CD4-positive, alpha-beta T cell treated with Interleukin-17A for 1 hour (primary cell): ENCODE results near the gene KLHL24.
"Not testable (repeated sequence)": the region's sequence is repeated elsewhere in the genome, so short reads cannot be mapped to it uniquely, and the experiment has no call there.

Experiments used
- DNase-seq: peaks from one replicate; pipeline ENCODE4 v3.0.0-alpha.2; 2020

The KLHL24 gene

DNA sequence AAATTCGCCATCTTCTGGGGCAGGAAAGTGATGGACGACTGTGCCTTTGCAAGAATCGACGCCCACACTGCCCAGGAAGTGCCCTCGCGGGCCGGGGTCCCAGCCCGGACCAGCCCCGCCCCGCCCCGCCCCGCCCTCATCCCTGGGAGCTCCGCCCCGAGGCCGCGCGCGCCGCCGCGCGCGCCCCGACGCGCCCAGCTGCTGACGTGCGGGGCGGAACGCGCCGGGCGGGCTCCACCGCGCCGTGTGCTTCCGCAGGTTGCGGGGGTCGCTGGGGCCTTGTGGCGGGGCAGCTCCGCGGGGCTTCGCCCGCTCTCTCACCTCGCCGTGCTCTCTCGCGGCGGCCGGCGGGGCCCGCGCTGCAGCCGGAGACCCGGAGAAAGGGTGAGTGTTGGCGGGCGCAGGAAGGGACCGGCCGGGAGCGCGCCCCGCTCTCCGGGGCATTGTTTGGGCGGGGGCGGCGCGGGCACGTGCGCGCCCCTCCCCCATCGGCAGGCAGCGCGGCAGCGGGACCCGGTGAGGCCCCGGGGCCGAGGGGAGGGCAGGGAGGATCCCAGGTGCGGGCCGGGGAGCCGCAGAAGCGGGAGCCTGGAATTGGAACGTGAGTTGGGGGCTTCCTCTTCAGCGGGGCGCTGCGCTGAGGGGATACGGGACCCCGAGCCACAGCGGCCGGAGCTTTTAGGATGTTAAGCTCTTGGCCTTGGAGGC, 62.3 kb downstream of the KLHL24 start, which contains the start of gene YEATS2:
Gene YEATS2 (plus strand): TSS at position 188 of the 708 bp plus-strand sequence. CDS start 17,366 bp downstream, outside the sequence.
- DNase-seq = peak; percentile 76

DNA sequence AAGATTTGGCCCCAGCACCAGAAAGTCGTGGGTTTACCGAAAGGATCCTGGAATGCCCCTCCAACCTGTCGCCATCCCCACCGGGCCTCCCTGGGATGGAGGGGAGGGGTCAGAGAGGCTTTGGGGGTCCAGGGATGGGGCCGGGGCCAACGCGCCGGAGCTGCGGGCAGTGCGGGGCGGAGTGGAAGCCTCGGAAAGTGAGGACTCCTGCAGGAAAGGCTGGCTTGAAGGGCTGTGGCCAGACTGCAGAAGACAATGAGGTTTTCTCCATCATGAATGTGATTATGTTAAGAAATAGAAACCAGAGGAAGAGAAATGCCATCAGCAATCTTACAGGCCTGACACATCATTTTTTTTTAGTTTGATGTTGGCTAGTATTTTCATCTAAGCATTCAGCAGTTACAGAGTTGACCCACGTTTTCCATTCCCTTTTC, 62.9 kb downstream of the KLHL24 start:
- DNase-seq = peak; percentile 28

DNA sequence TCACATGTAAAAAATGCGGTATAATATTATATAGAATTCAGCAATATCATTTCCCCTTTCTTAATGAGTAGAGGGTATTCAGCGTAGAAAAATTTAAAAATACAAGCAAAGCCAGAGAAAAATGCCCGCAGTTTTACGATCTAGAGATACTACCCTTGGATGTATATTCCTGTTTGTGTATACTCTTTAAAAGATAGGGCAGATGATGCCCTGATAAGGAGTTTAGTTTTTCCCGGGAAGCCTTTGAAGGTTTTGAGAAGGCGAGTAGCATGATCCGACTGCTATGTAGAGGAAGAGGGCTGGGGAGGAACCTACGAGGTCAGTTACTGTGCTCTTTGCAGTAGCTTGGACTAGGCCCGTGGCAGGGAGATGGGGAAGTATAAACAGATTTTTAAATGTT, 63.3 kb downstream of the KLHL24 start:
- peak; percentile 12 for DNase-seq

DNA sequence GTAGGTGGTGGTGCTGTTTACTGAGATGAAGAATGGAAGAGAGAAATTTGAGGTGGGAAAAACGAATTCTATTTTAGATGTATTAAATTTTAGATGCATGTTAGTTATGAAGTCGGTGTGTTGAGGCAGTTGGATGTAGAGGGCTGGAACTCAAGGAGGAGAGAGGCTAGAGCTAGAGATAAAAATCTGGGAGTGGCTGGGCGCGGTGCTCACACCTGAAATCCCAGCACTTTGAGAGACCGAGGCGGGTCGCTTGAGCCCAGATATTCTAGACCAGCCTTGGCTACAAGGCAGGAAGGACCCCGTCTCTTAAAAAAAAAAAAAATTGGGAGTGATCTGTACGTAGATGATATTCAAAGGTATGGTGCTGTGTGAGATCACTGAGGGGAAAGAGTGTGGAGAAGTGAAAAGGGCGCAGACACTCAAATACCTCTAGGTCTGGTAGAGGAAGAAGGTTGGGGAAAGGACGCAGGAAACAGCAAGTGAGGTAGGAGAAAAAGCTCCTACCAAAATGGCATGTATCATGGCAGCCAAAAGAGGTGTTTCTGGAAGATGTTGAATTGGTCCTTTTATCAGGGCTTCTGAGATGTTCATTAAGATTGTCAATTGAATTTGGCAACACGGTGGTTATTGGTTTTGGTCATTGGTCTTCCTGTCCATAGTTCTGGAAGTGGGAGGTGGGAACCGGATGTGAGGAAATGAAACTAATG, 64.0 kb downstream of the KLHL24 start:
- peak; percentile 16 for DNase-seq

DNA sequence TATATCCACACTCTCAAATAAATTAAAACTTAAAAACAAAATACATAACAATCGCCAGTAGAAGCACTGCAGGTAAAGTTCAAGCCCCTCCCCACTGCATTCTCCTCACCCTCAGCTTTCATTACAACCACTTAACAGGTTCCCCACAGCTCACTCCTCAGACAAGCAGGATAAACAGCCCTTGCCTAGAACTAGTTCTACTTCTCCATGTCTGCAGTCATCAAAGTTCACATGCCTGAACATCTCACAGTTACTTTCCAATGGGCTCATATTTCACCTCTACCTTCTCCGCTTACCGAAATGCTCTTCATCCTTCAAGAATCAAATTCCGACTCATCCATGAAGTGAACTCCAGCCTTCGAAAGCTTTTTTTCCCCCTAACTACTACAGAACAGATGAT, 66.3 kb downstream of the KLHL24 start:
- no peak for DNase-seq

DNA sequence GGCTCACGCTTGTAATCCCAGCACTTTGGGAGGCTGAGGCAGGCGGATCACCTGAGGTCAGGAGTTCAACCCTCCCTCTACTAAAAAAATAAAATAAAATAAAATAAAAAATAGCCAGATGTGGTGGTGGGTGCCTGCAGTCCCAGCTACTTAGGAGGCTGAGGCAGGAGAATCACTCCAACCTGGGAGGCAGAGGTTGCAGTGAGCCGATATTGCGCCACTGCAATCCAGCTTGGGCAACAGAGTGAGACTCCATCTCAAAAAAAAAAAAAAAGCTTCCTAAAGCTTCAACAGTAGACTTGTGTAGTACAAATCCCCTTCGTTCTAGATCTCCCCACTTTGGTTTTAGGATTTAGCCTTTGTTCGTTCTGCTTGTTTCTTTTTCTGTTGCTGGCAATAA, 68.5 kb downstream of the KLHL24 start:
- DNase-seq = not testable (repeated sequence)

DNA sequence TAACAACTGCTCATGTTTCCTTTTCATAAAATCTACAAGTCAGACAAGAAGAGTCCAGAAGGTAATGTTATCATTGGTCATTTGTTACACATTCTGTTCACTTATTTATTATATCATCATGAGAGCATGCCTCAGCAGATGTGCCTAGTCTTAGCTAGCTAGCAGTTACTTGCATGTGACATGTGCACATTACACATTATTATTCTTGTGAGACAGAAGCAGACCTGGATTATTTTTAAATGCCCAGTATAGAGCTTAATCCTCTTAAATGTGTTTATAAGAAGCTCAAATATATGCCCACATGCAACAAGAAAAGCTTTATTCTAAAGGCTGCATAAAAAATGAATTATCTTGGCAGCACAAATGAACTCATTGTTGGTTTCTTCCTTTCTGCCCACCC, 74.8 kb downstream of the KLHL24 start:
- DNase-seq = no peak

DNA sequence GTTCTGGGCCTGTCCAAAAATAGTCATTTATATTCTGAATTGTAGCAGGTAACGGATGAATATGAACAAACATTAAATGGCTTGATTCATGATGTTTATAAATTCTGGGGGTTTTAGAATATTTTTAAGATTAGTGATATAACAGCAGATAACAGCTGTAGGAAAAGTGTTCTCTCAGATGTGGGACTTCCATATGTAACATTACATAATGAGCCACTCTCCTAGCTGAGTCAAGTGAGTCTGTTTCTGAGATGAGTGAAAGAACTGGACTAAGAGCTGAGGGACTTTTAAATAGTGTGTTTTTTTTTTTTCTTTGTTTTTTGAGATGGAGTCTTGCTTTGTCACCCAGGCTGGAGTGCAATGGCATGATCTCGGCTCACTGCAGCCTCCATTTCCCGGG, 76.1 kb downstream of the KLHL24 start:
- DNase-seq = no peak

DNA sequence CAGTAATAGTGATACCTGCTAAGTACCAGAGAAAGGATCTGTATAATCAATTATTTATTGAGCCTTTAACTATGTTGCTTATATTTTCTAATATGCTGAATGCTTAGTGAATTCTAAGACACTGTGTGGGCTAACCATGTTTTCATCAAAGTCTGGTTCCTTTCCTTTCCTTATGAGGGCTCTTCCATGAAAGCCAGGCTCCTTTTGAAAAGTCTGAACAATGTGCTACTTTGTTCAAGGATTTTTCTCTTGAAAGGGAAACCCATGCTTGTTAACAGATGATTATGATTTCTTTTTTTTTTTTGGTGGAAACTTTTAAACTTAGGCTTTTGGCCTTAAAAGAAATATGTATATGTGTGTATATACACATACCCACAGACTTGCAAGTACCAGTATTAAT, 79.2 kb downstream of the KLHL24 start:
- DNase-seq = no peak

DNA sequence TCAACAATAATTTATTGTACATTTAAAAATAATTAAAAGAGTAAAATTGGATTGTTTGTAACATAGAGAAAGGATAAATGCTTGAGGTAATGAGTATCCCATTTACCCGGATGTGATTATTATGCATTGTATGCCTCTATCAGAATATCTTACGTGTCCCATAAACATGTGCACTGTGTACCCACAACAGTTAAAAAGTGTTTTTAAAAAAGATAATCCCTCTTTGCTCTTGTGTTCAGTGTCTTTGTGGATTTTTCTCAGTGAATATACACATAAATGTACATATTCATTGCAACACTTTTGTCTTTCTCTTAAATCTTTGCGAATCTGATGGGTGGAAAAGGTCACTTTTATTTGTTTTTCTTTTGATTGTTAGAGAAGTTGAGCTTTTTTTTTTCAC, 82.6 kb downstream of the KLHL24 start:
- no peak for DNase-seq

DNA sequence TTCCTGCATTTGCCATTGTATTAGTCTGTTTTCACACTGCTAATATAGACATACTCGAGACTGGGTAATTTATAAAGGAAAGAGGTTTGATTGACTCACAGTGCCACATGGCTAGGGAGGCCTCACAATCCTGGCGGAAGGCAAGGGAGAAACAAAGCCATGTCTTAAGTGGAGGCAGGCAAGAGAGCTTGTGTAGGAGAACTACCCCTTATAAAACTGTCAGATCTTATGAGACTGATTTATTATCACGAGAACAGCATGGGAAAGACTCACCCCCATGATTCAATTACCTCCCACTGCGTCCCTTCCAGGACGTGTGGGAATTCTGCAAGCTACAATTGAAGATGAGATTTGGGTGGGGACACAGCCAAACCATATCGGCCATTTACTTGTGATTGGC, 90.0 kb downstream of the KLHL24 start:
- no peak for DNase-seq

DNA sequence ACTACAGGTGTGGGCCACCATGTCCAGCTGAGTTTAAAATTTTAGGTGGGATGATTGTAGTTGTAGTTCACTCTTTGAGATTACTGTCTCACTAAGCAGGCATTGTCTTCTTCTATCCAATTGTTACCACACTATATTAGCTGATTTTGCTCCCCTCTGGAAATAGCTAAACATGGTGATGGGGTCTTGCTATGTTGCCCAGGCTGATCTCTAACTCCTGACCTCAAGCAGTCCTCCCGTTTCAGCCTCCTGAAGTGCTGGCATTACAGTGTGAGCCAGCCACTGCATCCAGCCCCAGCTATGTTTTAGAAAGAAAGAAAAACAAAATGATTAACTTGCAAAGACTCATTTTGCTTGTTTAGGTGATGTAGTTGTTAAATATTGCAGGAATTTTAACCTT, 92.8 kb downstream of the KLHL24 start:
- DNase-seq = no peak

DNA sequence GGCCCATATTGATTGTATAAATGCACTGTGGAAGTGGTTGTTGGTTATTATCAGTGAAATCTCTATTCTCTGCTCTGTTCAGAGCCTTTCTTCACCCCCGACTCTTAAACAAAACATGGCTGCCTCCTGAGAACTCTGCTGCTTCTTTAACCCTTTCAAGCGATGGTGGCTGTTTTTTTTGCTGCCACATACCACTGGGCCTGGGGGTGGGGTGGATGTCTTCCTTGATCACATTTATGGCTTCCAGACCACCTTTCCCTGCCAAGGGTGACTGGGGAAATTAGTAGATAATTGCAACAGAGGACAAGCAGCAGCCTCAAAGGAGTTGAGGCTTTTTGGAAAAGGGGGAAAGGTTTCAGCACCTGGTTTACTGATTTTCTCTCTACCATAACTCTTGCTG, 94.9 kb downstream of the KLHL24 start:
- no peak for DNase-seq

DNA sequence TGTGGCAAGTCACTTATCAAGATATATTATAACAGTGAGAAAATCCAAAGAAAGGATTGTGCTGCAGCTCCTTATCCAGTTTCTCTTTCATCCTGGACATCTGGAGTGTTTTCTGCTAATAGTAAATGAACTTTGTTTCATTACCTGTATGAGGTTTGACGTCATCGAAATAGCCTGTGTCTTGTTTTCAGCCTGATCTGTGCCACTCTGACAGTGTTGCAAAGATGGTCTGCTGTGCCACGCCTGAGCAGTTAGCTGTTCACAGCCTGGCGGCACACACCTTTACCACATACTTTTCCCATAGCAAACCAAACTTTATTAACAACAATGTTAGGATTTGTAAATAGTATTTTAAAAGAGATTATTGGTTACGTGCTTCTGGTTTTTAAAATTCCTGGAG, 96.2 kb downstream of the KLHL24 start:
- DNase-seq = no peak

DNA sequence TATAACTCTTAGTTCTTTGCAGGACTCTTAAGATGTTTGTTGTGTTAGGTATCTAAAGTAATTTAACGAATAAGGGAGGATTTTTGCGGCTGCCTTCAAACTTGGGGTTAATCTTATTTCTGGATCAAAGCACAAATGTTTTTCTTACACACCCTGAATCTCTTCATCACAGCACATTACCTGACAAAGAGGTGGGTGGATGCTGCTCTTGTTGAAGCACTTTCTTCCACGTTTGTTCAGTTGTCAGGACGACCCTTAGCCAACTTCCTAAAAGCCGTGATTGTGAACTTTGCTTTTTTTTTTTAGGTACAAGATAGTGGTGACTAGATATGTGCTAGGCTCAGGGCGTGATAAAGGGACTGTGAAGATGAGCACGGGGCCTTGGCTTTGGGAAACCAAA, 98.1 kb downstream of the KLHL24 start:
- no peak for DNase-seq
